HG02981 (cell line): ENCODE results near the gene RUNX1.

Experiments used
- ATAC-seq: cut with Tn5 transposase; IDR thresholded peaks from one replicate; pipeline ENCODE4 v1.9.1; 2021; ENCODE audit warnings: mild to moderate bottlenecking, moderate library complexity; ENCODE audit not compliant: unreplicated experiment

RUNX1 gene

GRCh38 chr21:34836103-34836932 lies 212.8 kb downstream of the RUNX1 start:
- ATAC-seq = no peak

GRCh38 chr21:34835526-34835925 lies 213.6 kb downstream of the RUNX1 start:
- ATAC-seq = no peak

GRCh38 chr21:34834852-34835501 lies 214.1 kb downstream of the RUNX1 start:
- ATAC-seq = no peak

GRCh38 chr21:34834290-34834689 lies 214.8 kb downstream of the RUNX1 start:
- ATAC-seq = no peak

- ATAC-seq = no peak
These were observed 215.6 kb downstream of the RUNX1 start for GRCh38 chr21:34833465-34833864.

GRCh38 chr21:34830386-34831170 lies 218.5 kb downstream of the RUNX1 start:
- ATAC-seq = no peak

- no peak for ATAC-seq
These were observed 221.5 kb downstream of the RUNX1 start for GRCh38 chr21:34827445-34828235.

GRCh38 chr21:34826836-34827235 lies 222.3 kb downstream of the RUNX1 start:
- ATAC-seq = no peak

- ATAC-seq = no peak
These were observed 223.1 kb downstream of the RUNX1 start for GRCh38 chr21:34825948-34826548.

GRCh38 chr21:34825101-34825500 lies 224.0 kb downstream of the RUNX1 start:
- ATAC-seq = no peak

GRCh38 chr21:34824314-34824713 lies 224.8 kb downstream of the RUNX1 start:
- no peak for ATAC-seq

GRCh38 chr21:34822942-34823341 lies 226.2 kb downstream of the RUNX1 start:
- ATAC-seq = no peak

- no peak for ATAC-seq
These were observed 226.9 kb downstream of the RUNX1 start for GRCh38 chr21:34822168-34822567.

- ATAC-seq = no peak
These were observed 227.4 kb downstream of the RUNX1 start for GRCh38 chr21:34821717-34822116.

- no peak for ATAC-seq
These were observed 229.1 kb downstream of the RUNX1 start for GRCh38 chr21:34820051-34820450.

- no peak for ATAC-seq
These were observed 229.6 kb downstream of the RUNX1 start for GRCh38 chr21:34819357-34819999.

- ATAC-seq = no peak
These were observed 230.4 kb downstream of the RUNX1 start for GRCh38 chr21:34818662-34819158.

GRCh38 chr21:34817821-34818661 lies 231.1 kb downstream of the RUNX1 start:
- ATAC-seq = no peak
